B cell (primary cell): ENCODE measurements around the gene HAGHL.

ENCODE experiments used
- CTCF ChIP-seq: fragments of 200-600 bp; IDR thresholded peaks from one replicate; pipeline ENCODE4 v1.8.0; 2022; ENCODE audit warnings: antibody characterized with exemption, mild to moderate bottlenecking
- EZH2 ChIP-seq: IDR thresholded peaks from 2 replicates; pipeline ENCODE4 v1.6.1; 2012; ENCODE audit warnings: borderline replicate concordance, low read depth, mild to moderate bottlenecking, moderate library complexity, low read length; ENCODE audit not compliant: insufficient read depth, poor library complexity, severe bottlenecking

- no peak for TF ChIP-seq CTCF
- TF ChIP-seq EZH2, result no peak
Observed at GRCh38 chr16:732936-733335, 6.0 kb downstream of the HAGHL start.
